WTC11 (cell line): Measurements from ENCODE around the gene RIPOR1. TPM values are rescaled to one million over a fixed set of nuclear protein-coding genes. Genes with fewer than 3 reads are reported as not detected.

Experiments used
- ATF6 ChIP-seq: sonication (generic); formaldehyde crosslinking; IDR thresholded peaks from 2 replicates; pipeline ENCODE4 v1.8.1; 2023; ENCODE audit warnings: mild to moderate bottlenecking, missing genetic modification reagents
- CREM ChIP-seq: sonication (generic); formaldehyde crosslinking; IDR thresholded peaks from 2 replicates; pipeline ENCODE4 v1.8.1; 2022; ENCODE audit warnings: mild to moderate bottlenecking, missing genetic modification reagents, moderate library complexity
- CTCF ChIP-seq: fragments of 200-600 bp; IDR thresholded peaks from 2 replicates; pipeline ENCODE4 v1.8.0; 2022; ENCODE audit warnings: antibody characterized with exemption
- ELF4 ChIP-seq: sonication (generic); formaldehyde crosslinking; IDR thresholded peaks from 2 replicates; pipeline ENCODE4 v1.8.1; 2022; ENCODE audit warnings: low read depth, mild to moderate bottlenecking, moderate library complexity, missing genetic modification reagents
- FOXJ3 ChIP-seq: sonication (generic); formaldehyde crosslinking; IDR thresholded peaks from 2 replicates; pipeline ENCODE4 v1.9.0; 2021; ENCODE audit warnings: missing genetic modification reagents, mild to moderate bottlenecking, borderline replicate concordance
- FOXP4 ChIP-seq: sonication (generic); formaldehyde crosslinking; IDR thresholded peaks from 2 replicates; pipeline ENCODE4 v1.8.0; 2022; ENCODE audit warnings: mild to moderate bottlenecking, missing genetic modification reagents
- GABPB1 ChIP-seq: sonication (generic); formaldehyde crosslinking; IDR thresholded peaks from 2 replicates; pipeline ENCODE4 v1.8.1; 2023; ENCODE audit warnings: mild to moderate bottlenecking, missing genetic modification reagents
- IRF2 ChIP-seq: sonication (generic); formaldehyde crosslinking; IDR thresholded peaks from 2 replicates; pipeline ENCODE4 v1.8.0; 2022; ENCODE audit warnings: low read depth, missing genetic modification reagents, borderline replicate concordance
- KAT7 ChIP-seq: sonication (generic); formaldehyde crosslinking; IDR thresholded peaks from 2 replicates; pipeline ENCODE4 v1.8.1; 2023; ENCODE audit warnings: missing genetic modification reagents, mild to moderate bottlenecking, borderline replicate concordance
- MLX ChIP-seq: sonication (generic); formaldehyde crosslinking; IDR thresholded peaks from 2 replicates; pipeline ENCODE4 v1.8.1; 2023; ENCODE audit warnings: mild to moderate bottlenecking, missing genetic modification reagents, moderate library complexity
- NFE2L1 ChIP-seq: sonication (generic); formaldehyde crosslinking; IDR thresholded peaks from 2 replicates; pipeline ENCODE4 v1.8.1; 2023; ENCODE audit warnings: missing genetic modification reagents
- NR1H2 ChIP-seq: sonication (generic); formaldehyde crosslinking; IDR thresholded peaks from 2 replicates; pipeline ENCODE4 v1.9.0; 2021; ENCODE audit warnings: mild to moderate bottlenecking, moderate library complexity, missing genetic modification reagents
- PRDM15 ChIP-seq: sonication (generic); formaldehyde crosslinking; IDR thresholded peaks from 2 replicates; pipeline ENCODE4 v1.8.0; 2022; ENCODE audit warnings: missing genetic modification reagents
- PRRX2 ChIP-seq: fragments of 250-450 bp; sonication (Bioruptor Pico); IDR thresholded peaks from 2 replicates; pipeline ENCODE4 v1.8.0; 2021; ENCODE audit warnings: mild to moderate bottlenecking
- RORB ChIP-seq: fragments of 250-450 bp; sonication (Bioruptor Pico); IDR thresholded peaks from 2 replicates; pipeline ENCODE4 v1.9.0; 2021; ENCODE audit warnings: mild to moderate bottlenecking
- TP53 ChIP-seq: sonication (generic); formaldehyde crosslinking; IDR thresholded peaks from 2 replicates; pipeline ENCODE4 v1.8.1; 2023; ENCODE audit warnings: mild to moderate bottlenecking, missing genetic modification reagents
- USF1 ChIP-seq: sonication (generic); formaldehyde crosslinking; IDR thresholded peaks from 2 replicates; pipeline ENCODE4 v1.8.0; 2022; ENCODE audit warnings: mild to moderate bottlenecking, missing genetic modification reagents
- ZBTB21 ChIP-seq: sonication (generic); formaldehyde crosslinking; IDR thresholded peaks from 2 replicates; pipeline ENCODE4 v1.8.1; 2023; ENCODE audit warnings: mild to moderate bottlenecking, missing genetic modification reagents, borderline replicate concordance
- ZBTB43 ChIP-seq: sonication (generic); formaldehyde crosslinking; IDR thresholded peaks from 2 replicates; pipeline ENCODE4 v1.8.1; 2023; ENCODE audit warnings: mild to moderate bottlenecking, missing genetic modification reagents
- ZMAT4 ChIP-seq: fragments of 250-450 bp; sonication (Bioruptor Pico); IDR thresholded peaks from 2 replicates; pipeline ENCODE4 v1.9.0; 2021; ENCODE audit warnings: mild to moderate bottlenecking
- ZNF138 ChIP-seq: sonication (generic); formaldehyde crosslinking; conservative IDR thresholded peaks from 2 replicates; pipeline ENCODE4 v1.8.1; 2022; ENCODE audit warnings: mild to moderate bottlenecking, moderate library complexity, missing genetic modification reagents
- ZNF396 ChIP-seq: fragments of 250-450 bp; sonication (Bioruptor Pico); IDR thresholded peaks from 2 replicates; pipeline ENCODE4 v1.8.0; 2021; ENCODE audit warnings: mild to moderate bottlenecking, moderate library complexity, borderline replicate concordance
- ZNF423 ChIP-seq: fragments of 250-450 bp; sonication (Bioruptor Pico); IDR thresholded peaks from 2 replicates; pipeline ENCODE4 v2.1.2; 2022; ENCODE audit warnings: mild to moderate bottlenecking, moderate library complexity
- ZNF512 ChIP-seq: sonication (generic); formaldehyde crosslinking; IDR thresholded peaks from 2 replicates; pipeline ENCODE4 v1.8.1; 2022; ENCODE audit warnings: missing genetic modification reagents, borderline replicate concordance
- ZNF671 ChIP-seq: fragments of 250-450 bp; sonication (Bioruptor Pico); IDR thresholded peaks from 2 replicates; pipeline ENCODE4 v1.8.0; 2021; ENCODE audit warnings: mild to moderate bottlenecking
- total RNA-seq: library from RNA; stranded (reverse); gene quantifications from 3 replicates; pipeline ENCODE4 v1.2.3, GENCODE V29; 2021

RIPOR1 gene
- total RNA-seq, 1 experiment from 2014 or later = 14.9 TPM

- TF ChIP-seq ZNF423 (CRISPR knock-in tag) (peak; percentile 62), FOXJ3 (CRISPR knock-in tag) (no peak), ZBTB21 (0 out of 2 replicates have a peak, but pooled peaks have one; percentile 33), ZNF396 (CRISPR knock-in tag) (no peak), NFE2L1 (CRISPR knock-in tag) (no peak), CREM (CRISPR knock-in tag) (no peak), ELF4 (CRISPR knock-in tag) (no peak), ATF6 (CRISPR knock-in tag) (no peak), MLX (CRISPR knock-in tag) (no peak), ZMAT4 (CRISPR knock-in tag) (no peak), ZNF138 (CRISPR knock-in tag) (no peak), IRF2 (CRISPR knock-in tag) (no peak), CTCF (no peak), NR1H2 (CRISPR knock-in tag) (no peak), RORB (CRISPR knock-in tag) (no peak), GABPB1 (CRISPR knock-in tag) (0 out of 2 replicates have a peak, but pooled peaks have one; percentile 40), TP53 (CRISPR knock-in tag) (no peak), ZNF671 (CRISPR knock-in tag) (no peak), FOXP4 (no peak), PRDM15 (CRISPR knock-in tag) (peak; percentile 36; the same call in 1 of the 2 replicates), ZNF512 (CRISPR knock-in tag) (no peak), KAT7 (CRISPR knock-in tag) (no peak), PRRX2 (no peak), USF1 (no peak), ZBTB43 (CRISPR knock-in tag) (0 out of 2 replicates have a peak, but pooled peaks have one; percentile 60)
Observed at GRCh38 chr16:67528870-67529581, 397 bp downstream of the RIPOR1 start (continued).
